CMK (cell line): ENCODE results near the gene ISG20L2.

Source experiments
- DNase-seq: peaks from one replicate; pipeline ENCODE4 v3.0.0-alpha.2; 2010; ENCODE audit warnings: low read depth

Gene ISG20L2

DNA sequence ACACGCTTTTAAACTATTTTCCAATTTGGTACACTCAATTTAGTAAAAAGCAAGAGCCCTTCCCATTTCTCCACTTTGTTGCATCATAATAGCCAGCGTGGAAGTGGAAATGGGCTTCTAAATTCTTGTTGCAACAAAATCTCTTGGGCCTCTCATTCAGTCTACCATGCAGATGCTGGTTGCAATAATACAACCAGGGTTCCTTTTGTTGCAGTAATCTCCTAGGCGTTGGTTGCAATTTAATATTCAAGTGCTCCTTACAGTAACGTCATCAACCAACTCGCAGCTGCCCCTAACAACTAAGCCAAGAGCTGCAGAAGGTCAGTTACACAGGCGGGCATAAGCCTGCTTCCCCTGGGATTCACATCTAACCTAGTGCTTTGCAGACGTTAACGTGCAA is 25.7 kb upstream of the ISG20L2 start:
- no peak for DNase-seq

DNA sequence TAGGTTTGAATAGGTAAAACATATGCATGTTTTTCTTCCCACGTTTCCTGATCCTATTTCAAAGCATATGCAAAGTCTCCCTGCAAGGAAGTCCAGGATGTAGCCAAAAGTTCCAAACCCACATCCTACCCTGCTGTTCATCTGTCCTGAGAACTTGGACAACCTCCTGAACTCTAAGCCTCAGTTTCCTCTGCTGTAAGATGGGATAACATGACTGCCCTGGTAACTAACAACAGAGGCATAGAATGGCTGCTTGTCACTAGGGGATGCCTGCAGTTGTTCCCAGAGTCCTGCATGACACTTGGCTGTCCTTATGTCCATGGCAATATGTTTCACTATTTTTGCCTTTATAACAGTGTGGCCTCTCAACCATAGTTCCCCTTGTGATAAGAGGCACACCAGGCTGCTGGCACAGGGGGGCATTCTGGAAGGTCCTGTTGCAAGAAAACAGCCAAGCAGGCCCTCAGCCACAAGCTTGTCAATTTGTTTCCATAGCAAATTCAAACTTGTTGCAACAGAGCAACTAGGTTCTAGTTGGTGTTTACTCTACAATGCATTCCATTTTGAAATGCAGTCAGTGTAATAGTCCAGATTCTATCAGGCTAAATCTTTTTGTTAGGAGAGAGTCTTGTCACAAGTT is 24.4 kb upstream of the ISG20L2 start:
- no peak for DNase-seq

DNA sequence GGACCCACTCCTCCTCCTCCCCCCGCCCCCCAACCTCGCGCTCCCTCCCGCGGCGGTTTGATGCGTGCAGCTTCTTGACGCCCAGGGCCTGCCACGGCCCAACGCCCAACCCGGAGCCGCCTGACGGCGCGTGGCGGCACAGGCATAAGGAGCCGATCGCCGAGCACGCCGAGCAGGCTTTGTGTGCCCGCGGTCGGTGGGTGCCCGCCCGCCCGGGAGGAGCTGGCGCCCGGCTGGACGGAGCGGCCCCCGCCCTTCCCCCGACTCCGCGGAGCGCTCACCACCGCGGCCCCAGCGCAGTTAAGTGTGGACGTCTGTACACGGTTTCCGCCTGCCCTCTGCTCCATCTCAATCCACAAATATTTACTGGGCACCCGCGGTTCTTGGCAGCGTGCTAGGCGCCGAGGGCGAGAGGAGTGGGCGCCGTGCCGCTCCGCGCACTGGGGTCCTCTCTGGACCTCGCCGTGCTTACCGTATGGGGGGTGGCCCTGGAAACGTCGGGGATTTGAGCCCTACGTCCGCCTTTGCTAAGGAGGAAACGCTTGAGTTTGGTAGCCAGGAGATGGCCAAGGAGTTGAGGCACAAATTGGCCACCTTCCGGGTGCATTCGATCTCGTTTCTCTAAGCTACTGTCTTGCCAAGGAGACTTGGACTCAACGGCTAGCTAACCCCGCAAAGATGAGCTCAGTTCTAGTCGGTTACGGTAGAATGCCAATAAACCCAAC is 23.4 kb upstream of the ISG20L2 start:
- peak; percentile 93 for DNase-seq

DNA sequence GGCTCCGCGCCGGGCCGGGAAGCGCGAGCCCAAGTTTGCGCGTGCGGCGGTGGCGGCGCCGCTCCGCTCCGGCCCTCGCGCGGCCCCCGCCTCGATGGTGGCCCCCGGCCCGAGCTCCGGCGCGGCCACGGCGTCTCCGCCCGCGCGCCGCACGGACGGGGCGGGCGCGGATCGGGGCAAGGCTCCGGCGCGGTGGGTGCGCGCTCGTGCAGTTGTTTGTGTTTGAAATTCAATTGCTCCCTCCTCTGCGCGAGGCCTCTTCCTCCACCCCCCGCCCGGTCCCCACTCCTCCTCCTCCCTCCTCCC is 22.8 kb upstream of the ISG20L2 start, which contains the start of gene HDGF:
HDGF (minus strand) TSS at position 225 of the 306 bp plus-strand sequence. CDS start 246 bp downstream, outside the sequence.
- no peak for DNase-seq

DNA sequence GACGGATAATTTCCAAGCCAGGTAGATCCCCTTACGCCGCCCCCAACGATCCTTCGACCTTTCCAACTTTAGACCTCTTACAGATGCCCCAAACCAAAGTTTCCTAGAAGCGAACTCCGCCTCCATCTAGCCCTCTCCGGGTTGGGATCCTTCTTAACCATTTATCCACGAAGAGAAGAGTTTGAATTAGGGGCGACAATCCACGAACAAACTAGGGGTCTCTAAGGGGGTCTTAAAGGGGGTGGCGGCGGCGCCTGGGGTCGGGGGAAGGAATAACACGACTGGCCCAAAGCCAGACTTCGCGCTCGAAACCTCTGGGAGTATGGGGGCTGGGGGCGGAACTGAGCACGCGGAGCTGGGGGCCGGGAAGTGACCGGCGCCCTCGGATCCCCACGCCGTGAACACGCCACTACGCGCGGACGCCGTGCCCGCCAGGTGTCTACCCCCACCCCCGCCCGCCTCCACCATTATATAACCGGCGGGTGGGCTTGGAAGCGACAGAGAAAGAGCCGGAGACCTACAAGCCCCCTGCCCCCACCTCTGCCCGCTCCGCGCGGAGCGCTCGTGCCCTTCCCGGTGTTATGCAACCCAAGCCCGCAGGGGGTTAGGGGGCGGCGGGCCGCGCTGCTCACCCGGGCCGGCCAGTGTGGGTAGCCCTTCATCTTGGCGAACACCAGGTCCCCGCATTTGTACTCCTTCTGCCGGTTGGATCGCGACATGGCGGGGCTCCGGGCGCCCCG is 22.3 kb upstream of the ISG20L2 start:
- no peak for DNase-seq

DNA sequence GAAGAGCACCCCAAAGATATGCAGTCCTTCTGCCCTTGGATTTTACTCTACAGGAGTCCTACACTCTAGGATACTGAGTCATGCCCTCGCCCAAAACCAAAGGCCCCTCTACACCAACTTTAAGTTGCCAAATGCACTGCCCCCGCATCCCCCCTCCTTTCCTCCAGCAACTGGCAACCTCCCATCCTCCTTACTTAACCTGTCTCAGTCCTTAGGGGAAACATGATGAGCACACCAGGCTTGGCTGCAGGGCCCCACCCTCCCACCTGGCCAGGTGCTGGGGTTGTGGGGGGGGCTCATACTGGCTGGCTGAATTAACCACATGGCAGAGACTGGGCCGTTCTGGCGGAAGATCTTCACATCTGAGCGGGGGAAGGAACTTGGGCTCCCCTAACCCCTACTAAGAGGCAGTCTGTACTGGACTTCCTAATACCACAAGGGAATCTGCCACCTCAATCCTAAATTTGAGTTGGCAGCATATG is 21.7 kb upstream of the ISG20L2 start:
- no peak for DNase-seq

DNA sequence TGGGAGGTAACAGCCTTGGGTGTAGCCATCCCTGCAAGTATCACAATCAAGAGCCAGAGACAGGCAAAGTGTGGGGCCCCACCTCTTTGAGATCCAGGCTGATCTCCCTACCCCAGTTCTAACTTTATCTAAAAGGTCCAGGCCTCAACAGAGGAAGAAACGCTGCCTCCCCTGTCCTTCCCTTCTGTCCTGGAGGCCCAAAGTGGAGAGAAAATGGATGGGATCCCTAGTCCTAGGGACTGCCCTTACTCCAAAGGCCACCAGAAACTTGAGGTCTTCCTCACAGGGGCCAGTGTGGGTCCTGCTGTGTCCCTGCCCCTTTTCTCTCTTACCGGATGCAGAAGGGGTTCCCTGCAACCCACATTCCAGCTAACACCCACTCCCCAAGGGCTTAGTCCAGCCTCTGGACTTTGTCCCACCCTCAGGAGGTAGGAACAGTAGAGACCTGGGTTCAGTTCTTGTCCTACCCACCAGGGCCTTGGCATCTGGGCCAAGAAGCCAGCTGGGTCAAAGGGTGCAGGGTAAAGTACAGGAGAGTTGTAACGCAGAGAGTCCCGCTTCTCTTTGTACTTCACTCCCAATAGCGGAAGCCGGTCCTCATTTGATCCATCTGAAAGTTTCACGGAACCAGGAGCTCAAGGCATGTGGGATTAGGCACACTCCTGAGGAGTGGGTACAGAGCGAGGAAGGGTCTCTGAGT is 21.0 kb upstream of the ISG20L2 start:
- DNase-seq, result no peak

DNA sequence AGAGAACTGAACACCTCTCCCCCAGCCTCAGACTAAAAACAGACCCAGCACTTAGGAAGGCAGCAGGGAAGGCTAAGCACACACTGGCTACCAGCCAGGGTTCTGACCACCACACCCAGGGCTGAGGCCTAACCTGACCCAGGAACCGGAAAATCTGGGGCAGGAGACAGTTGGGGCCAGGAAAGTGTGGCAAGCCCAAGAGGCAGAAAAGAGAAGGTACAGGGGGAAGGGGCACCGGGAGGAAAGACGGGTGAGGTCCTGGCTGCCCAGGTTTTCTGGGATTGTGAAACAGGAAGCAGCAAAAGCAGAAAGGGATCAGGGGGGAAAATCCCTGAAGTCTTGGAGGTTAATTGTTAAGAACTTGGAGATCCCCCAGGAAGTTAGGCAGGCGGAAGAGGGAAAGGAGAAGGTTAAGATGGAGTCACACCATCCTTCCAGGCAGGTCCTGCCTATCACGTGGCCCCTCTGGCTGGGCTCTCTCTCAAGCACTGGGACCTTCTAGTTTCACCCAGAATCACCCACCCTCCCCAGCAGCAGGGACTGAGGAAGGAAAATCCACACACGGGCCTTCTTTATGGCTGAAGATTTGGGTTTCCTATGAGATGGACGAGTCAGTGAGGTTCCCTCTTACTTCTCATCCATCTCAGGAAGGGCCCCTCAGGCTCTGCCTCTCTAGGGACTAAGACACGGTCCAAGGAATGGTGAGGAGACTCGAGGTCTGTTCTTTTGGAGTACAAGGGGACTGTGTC is 20.3 kb upstream of the ISG20L2 start:
- no peak for DNase-seq

DNA sequence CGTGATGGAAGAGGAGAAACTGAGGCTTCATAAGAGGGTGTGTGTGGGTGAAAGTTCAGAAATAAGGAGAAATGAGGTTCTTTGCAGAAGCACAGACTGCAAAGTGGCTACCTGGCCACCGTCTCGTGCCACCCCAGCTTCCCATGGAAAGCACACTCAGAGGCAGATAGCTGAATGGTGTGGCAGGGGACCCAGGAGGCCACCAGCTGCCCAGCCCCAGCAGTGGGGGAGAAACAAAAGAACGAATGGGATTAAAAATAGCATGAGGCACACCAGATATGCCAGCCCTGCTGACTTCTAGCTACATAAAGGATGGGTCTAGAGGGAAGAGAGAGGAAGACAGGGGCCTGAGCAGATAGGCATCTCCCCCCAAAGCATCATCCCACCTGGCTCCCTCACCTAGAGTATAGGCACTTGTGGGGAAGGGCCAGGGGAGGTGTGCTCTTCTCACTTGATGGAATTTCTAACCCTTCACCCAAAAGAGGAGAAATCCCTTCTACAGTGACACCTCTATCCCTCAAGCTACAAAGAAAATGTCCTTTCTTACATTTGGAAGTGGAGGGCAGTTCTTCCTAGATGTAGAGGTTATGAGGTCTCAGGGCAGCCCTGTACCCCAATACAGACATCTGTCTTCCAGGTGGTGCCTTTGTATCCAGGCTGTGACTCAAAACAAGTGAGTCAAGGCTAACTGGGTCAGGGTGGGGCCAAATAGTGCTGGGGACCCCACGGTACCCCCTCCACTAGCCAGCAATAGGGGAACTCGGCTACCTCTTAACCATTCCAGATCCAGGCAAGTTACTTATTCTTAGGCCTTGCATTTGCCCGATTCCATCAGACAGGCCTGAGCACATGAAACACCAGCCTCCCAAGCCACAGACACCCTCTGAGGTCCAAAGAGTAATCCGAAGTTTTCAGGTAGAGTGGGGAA is 19.4 kb upstream of the ISG20L2 start:
- DNase-seq, result no peak

DNA sequence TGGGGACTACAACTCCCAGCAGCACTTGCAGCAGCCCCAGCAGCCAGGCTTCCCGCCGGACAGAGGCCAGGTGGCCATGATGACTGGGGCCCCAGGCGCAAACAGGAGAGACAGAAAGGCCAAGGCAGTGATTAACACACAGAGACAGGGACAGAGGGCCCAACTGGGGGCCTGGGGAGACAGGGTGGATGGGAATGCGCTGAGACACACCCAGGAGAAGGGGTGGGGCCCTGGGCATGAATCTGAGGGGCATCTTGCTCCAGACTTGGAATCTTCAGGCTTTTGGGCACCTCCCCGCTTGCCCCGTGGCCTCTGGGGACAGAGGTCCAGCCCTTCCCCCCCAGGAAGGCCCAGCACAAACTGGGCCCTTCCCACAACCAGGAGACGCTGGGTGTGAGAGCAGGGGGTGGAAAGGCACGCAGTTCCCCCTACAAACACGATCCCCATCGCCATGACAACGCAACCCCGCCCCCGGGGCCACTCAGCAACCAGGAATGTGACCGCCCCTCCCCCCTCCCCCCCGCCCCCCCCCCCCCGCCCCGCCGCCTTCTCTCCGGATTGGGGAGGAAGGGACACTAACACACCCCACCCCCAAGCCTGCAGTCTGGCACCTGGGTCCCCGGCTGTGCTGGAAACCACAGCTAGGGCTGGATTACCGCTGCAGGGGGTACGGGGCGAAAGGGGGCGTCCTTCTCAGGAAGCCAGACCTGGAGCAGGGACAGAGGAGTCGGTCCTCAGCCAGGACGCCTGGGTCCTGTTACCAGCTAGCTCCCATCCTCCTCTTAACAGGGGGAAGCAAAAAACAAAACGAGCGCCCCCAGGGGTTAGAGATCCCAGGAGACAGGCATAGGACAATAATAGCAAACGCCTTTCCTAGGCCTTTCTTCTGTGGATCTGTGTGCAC is 18.4 kb upstream of the ISG20L2 start:
- no peak for DNase-seq

DNA sequence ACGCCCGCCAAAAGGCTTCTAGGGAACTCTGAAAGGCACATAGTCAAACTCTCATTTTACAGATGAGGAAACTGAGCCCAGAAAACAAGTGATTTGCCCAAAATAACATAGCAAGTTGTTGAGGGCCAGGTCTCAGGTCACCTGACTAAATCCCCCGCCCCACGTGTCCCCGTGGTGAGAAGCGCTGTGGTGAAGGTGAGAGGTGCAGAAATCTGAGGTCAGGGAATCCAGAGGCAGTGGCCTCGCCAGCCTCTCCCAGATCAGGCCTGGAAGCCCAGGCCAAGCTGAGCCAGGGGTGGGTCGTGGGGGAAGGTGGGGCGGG is 17.8 kb upstream of the ISG20L2 start:
- DNase-seq, result no peak

DNA sequence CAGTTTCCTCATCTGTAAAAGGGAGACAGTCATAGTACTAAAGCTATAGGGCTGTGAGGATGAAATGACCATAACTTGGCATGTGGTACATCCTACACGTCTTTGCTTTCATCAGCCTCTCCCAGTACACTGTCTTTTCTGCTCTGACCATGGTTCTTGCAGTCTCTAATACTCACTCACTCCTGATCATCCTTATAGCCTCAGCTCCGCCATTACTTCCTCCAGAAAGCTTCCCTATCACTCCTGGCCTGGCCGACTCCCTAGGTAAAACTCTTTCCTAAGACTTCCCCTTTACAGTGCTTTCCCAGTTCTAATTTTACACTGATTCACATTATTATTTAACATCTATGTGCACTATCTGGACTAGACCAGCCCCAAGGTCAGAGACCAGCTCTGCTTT is 17.3 kb upstream of the ISG20L2 start:
- DNase-seq, result no peak

DNA sequence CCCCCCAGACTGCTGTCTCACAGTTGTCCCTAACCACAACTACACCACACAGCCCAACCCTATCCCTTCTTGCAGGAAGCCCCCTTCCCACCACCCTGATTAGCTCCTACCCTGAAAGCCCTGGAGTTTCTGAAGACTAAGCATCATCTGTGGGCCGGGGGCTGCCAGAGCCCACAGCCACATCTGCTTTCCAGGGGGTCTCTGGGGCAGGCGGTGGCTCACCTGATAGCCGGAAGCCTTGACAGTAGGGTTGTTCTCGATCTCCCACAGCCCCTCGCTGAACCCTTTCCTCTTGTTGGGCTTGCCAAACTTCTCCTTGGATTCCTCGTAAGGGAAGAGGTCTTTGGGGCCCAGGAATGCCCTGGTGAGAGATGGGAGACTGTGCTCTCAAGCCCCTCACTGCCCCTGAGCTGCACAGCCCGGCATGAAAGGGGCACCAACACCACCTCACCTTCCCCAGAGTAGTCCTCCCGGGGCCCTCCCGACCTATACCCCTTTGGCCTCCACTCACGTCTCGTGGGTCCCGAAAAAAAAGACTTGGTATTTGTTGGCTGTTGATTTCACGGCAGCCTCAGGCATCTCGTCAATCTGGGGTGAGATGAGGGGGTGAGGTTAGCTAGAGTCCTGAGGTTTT is 16.3 kb upstream of the ISG20L2 start:
- no peak for DNase-seq

DNA sequence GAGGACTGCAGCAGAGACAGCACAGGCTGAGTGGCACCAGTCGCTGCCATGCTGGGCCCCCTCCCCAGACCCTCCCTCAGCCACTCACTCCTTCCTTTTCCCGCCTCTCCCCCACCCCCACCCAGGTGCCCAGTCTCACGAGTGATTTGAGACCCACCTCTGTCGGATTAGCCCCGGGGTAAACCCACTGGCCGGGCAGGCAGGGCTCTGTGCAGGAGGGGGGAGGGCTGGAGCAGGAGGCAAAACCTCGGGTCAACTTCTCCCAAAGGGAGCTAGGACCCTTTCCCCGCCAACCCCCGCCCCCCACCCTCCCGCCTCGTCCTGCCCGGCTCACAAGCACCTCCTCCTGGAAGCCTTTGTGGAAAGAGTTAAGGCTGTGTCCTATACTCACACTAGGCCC is 15.8 kb upstream of the ISG20L2 start:
- DNase-seq, result no peak

DNA sequence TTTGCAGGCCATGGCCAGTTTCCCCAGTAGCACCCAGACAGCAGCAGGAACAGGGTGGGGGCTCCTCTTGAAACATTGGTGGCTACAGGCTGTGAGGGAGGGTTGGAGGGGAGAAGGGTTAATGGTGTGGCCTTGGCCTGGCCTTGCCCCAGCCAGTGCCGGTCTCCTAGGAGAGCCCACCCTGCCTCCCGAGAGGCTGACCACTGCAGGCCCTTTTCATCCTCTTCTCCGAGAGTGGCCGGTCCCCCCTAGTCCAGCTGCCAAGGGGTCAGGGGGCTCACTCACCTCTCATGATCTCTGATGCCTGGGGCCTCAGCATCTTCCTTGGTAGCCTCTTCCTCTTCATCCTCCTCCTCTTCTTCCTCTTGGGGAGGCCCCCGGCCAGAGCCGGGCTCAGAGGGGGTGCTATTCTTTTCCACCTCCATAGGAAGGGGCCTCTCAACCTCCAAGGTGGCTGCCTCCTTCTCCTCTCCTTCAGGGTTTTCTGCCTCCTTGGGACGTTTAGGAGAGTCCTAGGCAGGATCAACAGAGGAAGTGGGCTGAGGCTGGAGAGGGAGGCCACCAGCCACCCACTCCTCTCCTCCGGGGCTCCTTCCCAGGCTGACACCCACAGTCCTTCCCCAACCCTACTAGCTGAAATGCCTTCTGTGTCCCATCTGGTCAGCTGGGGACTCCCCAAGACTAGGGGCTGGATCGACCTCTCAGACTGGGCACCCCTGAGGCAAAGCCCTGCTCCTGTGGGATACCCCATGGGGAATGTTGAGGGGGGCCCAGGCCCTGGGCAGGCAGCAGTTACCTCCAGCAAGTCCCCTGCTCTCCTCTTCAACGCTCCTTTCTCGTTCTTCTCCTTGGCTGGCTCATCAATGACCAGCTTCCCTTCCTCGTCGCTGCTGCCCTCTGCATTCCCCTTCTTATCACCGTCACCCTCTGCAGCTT is 15.1 kb upstream of the ISG20L2 start:
- DNase-seq, result no peak

DNA sequence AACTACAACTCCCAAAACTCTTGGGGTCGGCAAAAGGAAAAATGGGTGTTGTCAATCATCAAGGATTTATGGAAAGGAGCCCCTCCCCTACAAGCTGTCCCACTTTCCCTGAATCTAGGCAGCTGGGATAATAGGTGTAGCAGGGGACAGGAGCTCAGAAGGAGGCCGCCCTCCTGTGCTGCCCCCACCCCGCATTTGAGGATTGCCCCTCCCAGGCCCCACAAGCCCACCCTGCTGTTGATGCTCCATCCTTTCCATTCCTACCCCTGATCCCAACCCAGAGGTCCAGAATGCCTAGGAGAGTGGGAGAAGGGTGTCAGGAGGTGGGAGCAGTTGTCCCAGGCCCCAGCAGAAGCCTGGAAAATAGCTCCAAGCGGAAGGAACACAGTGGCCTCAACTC is 14.2 kb upstream of the ISG20L2 start:
- no peak for DNase-seq

DNA sequence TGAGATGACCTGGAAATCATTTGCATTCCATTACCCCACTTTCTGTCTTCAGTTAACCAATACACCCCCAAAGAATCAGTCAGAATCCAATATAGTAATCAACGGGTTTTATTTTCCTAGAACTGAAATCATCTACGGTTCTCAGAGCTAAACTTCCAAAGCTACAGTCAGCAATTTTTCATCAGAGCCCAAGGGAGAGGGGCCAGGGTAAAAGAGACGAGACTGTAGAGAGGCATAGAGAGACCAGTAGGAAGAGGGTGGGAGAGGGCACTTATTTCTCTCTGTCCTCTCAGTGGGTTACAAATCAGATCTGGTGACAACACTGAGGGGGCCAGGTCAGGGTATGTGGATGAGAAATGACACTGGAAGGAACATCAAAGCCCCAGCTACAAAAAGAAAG is 13.5 kb upstream of the ISG20L2 start:
- DNase-seq, result no peak

DNA sequence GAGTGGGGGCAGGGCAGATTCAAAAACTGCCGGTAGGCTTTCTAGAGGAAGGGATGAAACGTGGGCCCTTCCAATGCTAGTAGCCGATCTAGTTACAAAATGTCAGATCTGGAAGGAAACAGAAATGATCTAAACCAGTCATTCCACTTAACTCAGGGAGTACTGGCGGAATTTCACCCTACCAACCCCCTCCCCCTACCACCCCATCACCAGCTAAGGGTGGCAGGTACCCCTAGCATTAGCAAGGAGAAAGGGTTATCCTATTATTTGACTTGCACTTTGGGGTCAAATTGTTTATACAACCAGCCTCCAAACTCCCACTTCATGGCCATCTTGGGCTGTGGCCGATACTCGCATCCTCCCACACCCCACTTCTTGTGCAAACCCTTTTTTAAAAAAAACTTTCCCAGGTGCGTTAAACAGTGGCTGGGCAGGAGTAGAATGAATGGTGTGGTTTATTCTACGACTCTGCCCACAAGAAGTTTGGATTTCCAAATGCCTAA is 13.0 kb upstream of the ISG20L2 start:
- DNase-seq, result no peak
